ENCODE results near the gene RSU1. TPM values are rescaled to one million over a fixed set of nuclear protein-coding genes. Genes with fewer than 3 reads are reported as not detected.

The RSU1 gene
- total RNA-seq, 1 donor from 2014 or later, result 46.9 TPM

GRCh38 chr10:16689696-16690095 lies 127.5 kb downstream of the RSU1 start:
- no peak for TF ChIP-seq CTCF (conservative IDR thresholded peaks at IDR 0.05; ENCODE audit: low read depth, low read length)
- DNase-seq (ENCODE audit: low read depth), result no peak
- H3K4me3 ChIP-seq (ENCODE audit: low read depth, low read length), result no peak overlapping the region

- no peak for DNase-seq (ENCODE audit: low read depth)
- no peak overlapping the region for H3K4me3 ChIP-seq (ENCODE audit: low read depth, low read length)
- TF ChIP-seq CTCF (conservative IDR thresholded peaks at IDR 0.05; ENCODE audit: low read depth, low read length), result no peak
Measured at GRCh38 chr10:16689227-16689626, 128.0 kb downstream of the RSU1 start.

- TF ChIP-seq CTCF (conservative IDR thresholded peaks at IDR 0.05; ENCODE audit: low read depth, low read length), result no peak
- DNase-seq (ENCODE audit: low read depth), result no peak
- no peak overlapping the region for H3K4me3 ChIP-seq (ENCODE audit: low read depth, low read length)
Measured at GRCh38 chr10:16686054-16686902, 130.9 kb downstream of the RSU1 start.

GRCh38 chr10:16685551-16685950 lies 131.7 kb downstream of the RSU1 start:
- no peak for TF ChIP-seq CTCF (conservative IDR thresholded peaks at IDR 0.05; ENCODE audit: low read depth, low read length)

GRCh38 chr10:16681521-16681920 lies 135.7 kb downstream of the RSU1 start:
- TF ChIP-seq CTCF (conservative IDR thresholded peaks at IDR 0.05; ENCODE audit: low read depth, low read length), result no peak
- no peak for DNase-seq (ENCODE audit: low read depth)
- no peak overlapping the region for H3K4me3 ChIP-seq (ENCODE audit: low read depth, low read length)

More at GRCh38 chr10:16685551-16685950, 131.7 kb downstream of the RSU1 start:
- H3K4me3 ChIP-seq (ENCODE audit: low read depth, low read length), result no peak overlapping the region
- DNase-seq (ENCODE audit: low read depth), result no peak

GRCh38 chr10:16679511-16679910 lies 137.7 kb downstream of the RSU1 start:
- TF ChIP-seq CTCF (conservative IDR thresholded peaks at IDR 0.05; ENCODE audit: low read depth, low read length), result no peak

GRCh38 chr10:16675334-16675733 lies 141.9 kb downstream of the RSU1 start:
- no peak for TF ChIP-seq CTCF (conservative IDR thresholded peaks at IDR 0.05; ENCODE audit: low read depth, low read length)
- no peak overlapping the region for H3K4me3 ChIP-seq (ENCODE audit: low read depth, low read length)
- no peak for DNase-seq (ENCODE audit: low read depth)

More at GRCh38 chr10:16679511-16679910, 137.7 kb downstream of the RSU1 start:
- H3K4me3 ChIP-seq (ENCODE audit: low read depth, low read length), result no peak overlapping the region
- no peak for DNase-seq (ENCODE audit: low read depth)
